ENCODE results near the gene PRDM16.

PRDM16 gene

DNA sequence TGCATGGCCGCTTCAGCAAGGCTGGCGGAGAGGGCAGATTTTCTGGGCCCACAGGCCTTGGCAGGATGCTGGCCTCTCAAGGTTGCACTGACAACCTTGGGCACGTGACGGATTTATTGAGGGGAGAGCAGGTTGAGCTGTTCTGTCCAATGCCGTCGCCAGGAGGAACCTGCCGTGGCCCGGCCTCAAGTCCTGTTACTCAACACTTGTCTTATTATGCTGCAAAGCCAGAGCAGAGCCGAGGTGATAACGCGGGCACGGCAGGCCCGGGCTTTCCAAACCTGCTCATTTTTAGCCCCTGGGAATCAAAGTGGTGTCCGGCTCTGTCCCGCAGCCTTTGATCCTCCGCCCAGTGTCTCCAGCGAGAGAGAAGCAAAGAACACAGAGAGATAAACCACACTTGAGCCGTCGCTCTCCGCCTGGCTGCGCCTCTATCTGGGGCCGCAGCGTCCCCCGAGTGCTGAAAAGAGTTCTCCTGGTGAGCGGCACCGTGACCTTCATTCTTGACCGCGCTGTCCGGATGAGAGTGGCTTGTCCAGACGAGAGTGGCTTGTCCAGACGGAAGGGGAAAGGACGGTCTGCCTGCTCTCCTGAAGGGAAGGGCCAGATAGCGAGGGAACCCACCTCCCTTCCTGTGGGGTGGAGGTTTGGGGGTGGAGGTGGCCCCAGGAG, 223.2 kb downstream of the PRDM16 start:
- H3K36me3 Mint-ChIP-seq, result no peaks in the 10 kb centered on the region
- H3K9me3 Mint-ChIP-seq, result no peaks in the 10 kb centered on the region
- CTCF ChIA-PET, result no interaction called here
- H3K27me3 Mint-ChIP-seq, result peaks cover 4% of the 10 kb centered on the region
- H3K4me3 Mint-ChIP-seq, result no peak overlapping the region
- no peaks in the 10 kb centered on the region for H3K4me1 Mint-ChIP-seq
- no peak for DNase-seq
- no peak overlapping the region for H3K27ac Mint-ChIP-seq

DNA sequence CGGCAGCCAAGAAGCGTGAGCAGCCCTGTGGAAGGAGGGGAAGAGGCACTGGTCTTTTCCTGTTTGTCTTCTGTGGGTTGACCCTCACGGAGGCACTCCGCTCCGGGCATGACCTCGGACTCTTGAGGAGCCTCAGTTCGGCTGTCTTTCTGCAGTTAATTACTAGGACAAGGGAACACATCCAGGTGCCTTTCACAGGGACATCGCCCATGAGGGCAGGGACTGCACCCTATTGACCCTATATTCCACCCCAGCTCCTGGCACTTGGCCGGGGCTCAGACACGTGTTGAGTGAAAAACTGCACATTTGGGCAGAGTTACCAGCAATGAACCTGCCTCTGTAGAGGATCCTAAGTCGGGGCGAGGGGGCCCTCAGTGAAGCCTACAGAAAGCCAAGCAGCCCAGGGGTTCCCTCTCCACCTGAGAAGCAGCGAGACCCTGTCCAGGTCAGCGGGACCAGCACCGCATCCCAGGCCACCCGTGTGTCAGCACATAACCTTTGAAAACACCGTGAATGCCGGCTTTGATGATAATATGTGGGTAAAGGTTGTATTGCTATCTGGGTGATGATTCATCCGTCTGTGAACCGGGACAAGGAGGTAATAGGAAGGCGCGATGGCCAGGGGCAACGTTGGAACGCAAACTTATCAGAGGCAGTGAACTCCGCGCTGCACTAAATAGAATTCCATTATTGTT, 224.0 kb downstream of the PRDM16 start:
- H3K36me3 Mint-ChIP-seq, result no peaks in the 10 kb centered on the region
- peaks cover 4% of the 10 kb centered on the region for H3K27me3 Mint-ChIP-seq
- H3K9me3 Mint-ChIP-seq, result no peaks in the 10 kb centered on the region
- CTCF ChIA-PET, result no interaction called here
- H3K4me3 Mint-ChIP-seq, result no peak overlapping the region
- DNase-seq, result no peak
- H3K27ac Mint-ChIP-seq, result no peak overlapping the region
- no peaks in the 10 kb centered on the region for H3K4me1 Mint-ChIP-seq

DNA sequence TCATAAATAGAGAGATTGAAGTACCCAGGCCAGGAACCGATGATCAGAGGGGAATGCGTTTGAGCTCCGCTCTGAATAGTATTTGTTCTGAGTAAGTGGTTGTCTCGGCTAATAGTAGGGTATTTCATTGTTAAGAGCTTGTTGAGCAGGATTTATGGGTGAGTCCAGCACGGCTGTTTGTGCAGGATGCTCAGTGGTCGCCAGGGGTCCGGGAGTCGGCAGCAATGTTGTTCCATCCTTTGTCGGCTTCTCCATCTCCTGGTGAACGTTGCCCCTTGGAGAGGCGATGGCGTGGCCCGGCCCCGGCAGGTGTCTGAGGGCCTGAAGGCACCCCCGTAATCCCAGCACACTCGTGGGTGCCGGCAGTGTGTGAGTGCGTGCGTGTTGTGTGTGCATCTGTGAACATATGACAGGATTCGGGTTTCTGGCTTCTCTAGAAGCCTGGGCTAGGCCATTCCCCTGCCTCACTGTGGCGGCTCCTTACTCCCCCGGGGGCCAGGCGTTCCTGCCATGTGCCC, 224.6 kb downstream of the PRDM16 start:
- Mint-ChIP-seq H3K4me1 (no peaks in the 10 kb centered on the region), H3K4me3 (no peak overlapping the region), H3K36me3 (no peaks in the 10 kb centered on the region), H3K27ac (no peak overlapping the region), H3K27me3 (peaks cover 4% of the 10 kb centered on the region), H3K9me3 (no peaks in the 10 kb centered on the region)
- no peak for DNase-seq
- CTCF ChIA-PET, result no interaction called here

DNA sequence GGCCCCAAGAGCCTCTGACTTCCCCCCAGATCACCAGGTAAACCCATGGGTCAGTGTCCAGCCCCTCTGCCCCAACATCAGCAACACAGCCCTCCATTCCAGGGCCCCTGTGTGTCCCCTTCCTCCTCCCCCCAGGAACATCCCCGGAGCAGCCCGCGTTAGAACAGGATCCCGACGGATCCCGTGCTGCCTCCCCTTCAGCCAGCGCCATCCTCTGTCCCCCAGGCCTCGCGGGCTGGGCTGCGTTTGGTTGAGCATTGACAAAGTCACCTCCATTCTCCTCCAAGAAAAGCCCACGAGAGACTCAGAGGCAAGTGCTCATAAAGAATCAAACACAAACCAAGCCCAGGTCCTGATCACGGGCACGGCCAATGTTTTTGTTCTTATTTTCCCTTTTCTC, 225.4 kb downstream of the PRDM16 start:
- no peak overlapping the region for H3K27ac Mint-ChIP-seq
- no peak for DNase-seq
- no peaks in the 10 kb centered on the region for H3K4me1 Mint-ChIP-seq
- H3K4me3 Mint-ChIP-seq, result no peak overlapping the region
- H3K27me3 Mint-ChIP-seq, result peaks cover 4% of the 10 kb centered on the region
- CTCF ChIA-PET, result no interaction called here
- H3K9me3 Mint-ChIP-seq, result no peaks in the 10 kb centered on the region
- H3K36me3 Mint-ChIP-seq, result no peaks in the 10 kb centered on the region

DNA sequence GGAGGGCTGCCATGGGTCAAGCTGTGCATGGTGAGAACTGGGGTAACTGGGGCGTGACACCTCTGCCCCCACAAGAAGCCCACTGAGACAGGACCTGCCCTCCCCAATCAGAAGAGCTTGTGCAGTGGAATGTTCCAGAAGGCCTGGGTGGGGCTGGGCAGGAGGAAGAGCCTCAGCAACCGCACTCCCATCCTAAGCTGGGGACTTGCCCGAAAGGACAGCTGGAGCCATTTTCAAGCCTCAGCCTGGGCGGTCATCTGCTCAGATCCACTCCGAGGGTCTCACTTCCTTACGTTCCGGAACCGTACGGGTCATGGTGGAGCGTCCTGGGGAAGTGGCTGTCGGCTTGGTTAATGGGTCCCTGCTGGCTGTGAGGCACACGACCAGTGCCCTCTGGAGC, 226.8 kb downstream of the PRDM16 start:
- Mint-ChIP-seq H3K27ac (no peak overlapping the region), H3K36me3 (no peaks in the 10 kb centered on the region), H3K27me3 (peaks cover 4% of the 10 kb centered on the region), H3K4me1 (no peaks in the 10 kb centered on the region), H3K4me3 (no peak overlapping the region), H3K9me3 (no peaks in the 10 kb centered on the region)
- CTCF ChIA-PET, result interaction anchor here (1.0 kb wide), 1 partner anchor 507 kb away, joined by 3 read pairs; no protein-coding TSS in a partner anchor
- DNase-seq, result no peak

DNA sequence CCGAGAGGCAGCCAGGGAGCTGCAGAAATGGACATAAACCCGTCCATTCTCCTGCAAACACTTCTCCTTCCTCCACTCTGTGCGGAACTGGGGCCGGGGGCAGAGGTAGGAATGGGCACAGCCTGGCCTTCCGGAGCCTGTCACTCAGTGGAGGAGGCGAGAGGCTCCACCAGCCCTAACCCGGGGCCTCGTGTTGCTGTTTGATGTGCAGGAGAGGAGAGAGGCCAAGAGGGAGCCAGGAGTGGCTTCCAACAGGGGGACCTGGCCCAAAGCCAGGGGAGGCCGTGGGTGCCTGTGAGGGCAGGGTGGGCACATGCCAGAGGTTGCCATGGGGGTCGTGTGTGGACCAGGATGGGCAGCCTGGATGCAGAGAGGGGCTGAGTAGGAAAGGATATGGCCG, 227.3 kb downstream of the PRDM16 start:
- CTCF ChIA-PET, result no interaction called here
- Mint-ChIP-seq H3K4me1 (no peaks in the 10 kb centered on the region), H3K4me3 (no peak overlapping the region), H3K36me3 (no peaks in the 10 kb centered on the region), H3K27ac (no peak overlapping the region), H3K9me3 (no peaks in the 10 kb centered on the region), H3K27me3 (peaks cover 4% of the 10 kb centered on the region)
- DNase-seq, result no peak

DNA sequence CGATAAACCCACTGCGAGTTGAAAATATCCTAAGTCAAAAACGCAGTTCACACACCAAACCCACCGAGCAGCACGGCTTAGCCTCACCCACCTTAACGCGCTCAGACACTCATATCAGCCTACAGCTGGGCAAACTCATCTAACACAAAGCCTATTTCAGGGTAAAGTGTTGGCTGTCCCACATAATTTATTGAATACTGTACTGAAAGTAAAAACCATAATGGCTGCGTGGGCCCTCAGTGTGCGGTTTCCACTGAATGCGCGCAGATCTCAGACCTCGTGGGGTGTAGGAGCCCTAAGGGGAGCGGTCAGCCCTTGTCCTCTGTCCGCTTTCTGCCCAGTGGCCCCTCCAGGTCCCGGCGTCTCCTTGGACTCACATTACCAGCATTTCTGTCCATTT, 227.8 kb downstream of the PRDM16 start:
- no peaks in the 10 kb centered on the region for H3K9me3 Mint-ChIP-seq
- peaks cover 4% of the 10 kb centered on the region for H3K27me3 Mint-ChIP-seq
- no peak overlapping the region for H3K4me3 Mint-ChIP-seq
- no peak for DNase-seq
- CTCF ChIA-PET, result no interaction called here
- no peak overlapping the region for H3K27ac Mint-ChIP-seq
- H3K36me3 Mint-ChIP-seq, result no peaks in the 10 kb centered on the region
- H3K4me1 Mint-ChIP-seq, result no peaks in the 10 kb centered on the region

DNA sequence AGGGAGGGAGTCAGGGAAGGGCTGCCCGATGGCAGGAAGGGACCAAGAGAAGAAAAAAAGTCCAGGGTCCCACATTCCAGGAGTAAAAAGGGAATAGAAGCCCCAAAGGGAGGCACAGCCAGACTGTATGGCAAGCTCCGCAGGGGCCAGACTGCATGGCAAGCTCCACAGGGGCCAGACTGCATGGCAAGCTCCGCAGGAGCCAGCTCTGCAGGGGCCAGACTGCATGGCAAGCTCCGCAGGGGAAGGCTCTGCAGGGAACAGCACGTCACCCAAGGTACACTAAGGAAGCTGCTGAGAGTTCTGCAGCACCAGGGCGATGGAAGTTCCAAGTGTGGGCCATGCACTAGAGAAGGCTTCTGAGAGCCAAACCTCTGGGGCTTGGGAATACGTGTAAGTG, 228.8 kb downstream of the PRDM16 start:
- DNase-seq, result no peak
- Mint-ChIP-seq H3K27me3 (peaks cover 4% of the 10 kb centered on the region), H3K36me3 (no peaks in the 10 kb centered on the region), H3K27ac (no peak overlapping the region), H3K4me3 (no peak overlapping the region), H3K4me1 (no peaks in the 10 kb centered on the region), H3K9me3 (no peaks in the 10 kb centered on the region)
- CTCF ChIA-PET, result no interaction called here

DNA sequence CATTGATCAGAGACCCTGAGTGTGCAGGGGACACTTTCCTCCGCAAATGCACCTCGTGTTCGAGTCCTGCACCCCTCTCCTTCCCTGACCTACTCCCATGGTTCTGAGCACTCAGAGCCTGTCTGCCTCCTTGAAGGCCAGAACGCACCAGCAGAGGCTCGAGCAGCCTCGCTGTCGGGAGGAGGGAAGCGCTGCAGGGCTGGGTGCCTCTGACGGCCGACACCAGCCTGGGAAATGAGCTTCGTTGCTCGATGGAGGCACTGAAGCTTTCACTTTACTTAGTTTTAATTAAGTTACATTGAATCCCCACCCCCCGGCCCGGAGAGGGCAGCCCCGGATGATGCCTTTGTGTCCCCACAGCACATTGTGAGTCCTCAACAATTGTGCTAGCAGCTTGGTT, 229.2 kb downstream of the PRDM16 start:
- H3K4me1 Mint-ChIP-seq, result no peaks in the 10 kb centered on the region
- H3K9me3 Mint-ChIP-seq, result no peaks in the 10 kb centered on the region
- H3K36me3 Mint-ChIP-seq, result no peaks in the 10 kb centered on the region
- no peak overlapping the region for H3K4me3 Mint-ChIP-seq
- CTCF ChIA-PET, result no interaction called here
- H3K27ac Mint-ChIP-seq, result no peak overlapping the region
- DNase-seq, result no peak
- H3K27me3 Mint-ChIP-seq, result peaks cover 4% of the 10 kb centered on the region

DNA sequence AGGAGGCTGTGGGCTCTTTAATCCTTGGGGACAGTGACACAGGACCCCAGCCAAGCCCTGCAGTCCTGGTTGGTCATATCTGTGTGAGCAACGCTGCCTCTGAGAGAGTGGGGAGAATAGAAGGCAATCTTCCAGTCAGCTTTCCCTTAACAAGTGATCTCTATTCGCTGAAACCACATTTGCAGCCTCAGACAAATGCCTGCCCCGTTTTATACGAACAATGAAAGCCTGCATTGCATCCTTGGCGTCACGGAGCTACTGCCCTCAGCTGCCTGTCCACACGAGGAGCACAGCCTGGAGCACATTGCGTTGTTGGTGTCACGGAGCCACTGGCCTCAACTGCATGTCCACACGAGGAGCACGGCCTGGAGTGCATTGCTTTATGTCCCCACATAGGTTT, 235.2 kb downstream of the PRDM16 start:
- H3K4me3 Mint-ChIP-seq, result no peak overlapping the region
- DNase-seq, result no peak
- no peaks in the 10 kb centered on the region for H3K9me3 Mint-ChIP-seq
- CTCF ChIA-PET, result no interaction called here
- H3K27me3 Mint-ChIP-seq, result no peaks in the 10 kb centered on the region
- H3K27ac Mint-ChIP-seq, result no peak overlapping the region
- H3K4me1 Mint-ChIP-seq, result no peaks in the 10 kb centered on the region
- H3K36me3 Mint-ChIP-seq, result no peaks in the 10 kb centered on the region

DNA sequence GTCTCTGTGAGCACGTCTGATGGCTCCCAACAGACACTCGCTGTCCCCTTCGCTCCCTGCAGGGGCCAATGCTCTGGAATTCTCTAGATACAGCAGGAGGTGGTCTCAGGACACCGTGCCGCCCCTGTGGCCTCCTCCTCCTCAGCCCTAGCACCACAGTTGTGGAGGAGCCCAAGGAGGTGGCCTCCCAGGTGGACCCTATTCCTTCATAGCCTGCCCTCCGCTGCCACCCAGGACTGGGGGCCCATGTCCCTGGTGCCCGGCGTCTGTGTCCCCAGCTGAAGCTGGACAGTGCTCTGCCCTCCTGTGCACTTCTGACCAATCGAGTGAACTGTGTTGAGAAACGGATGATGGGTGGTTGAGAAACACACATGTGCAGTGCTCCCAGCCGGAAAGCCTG, 235.7 kb downstream of the PRDM16 start:
- no peaks in the 10 kb centered on the region for H3K36me3 Mint-ChIP-seq
- no peak overlapping the region for H3K27ac Mint-ChIP-seq
- H3K27me3 Mint-ChIP-seq, result no peaks in the 10 kb centered on the region
- CTCF ChIA-PET, result no interaction called here
- H3K4me1 Mint-ChIP-seq, result no peaks in the 10 kb centered on the region
- H3K4me3 Mint-ChIP-seq, result no peak overlapping the region
- H3K9me3 Mint-ChIP-seq, result no peaks in the 10 kb centered on the region
- no peak for DNase-seq

DNA sequence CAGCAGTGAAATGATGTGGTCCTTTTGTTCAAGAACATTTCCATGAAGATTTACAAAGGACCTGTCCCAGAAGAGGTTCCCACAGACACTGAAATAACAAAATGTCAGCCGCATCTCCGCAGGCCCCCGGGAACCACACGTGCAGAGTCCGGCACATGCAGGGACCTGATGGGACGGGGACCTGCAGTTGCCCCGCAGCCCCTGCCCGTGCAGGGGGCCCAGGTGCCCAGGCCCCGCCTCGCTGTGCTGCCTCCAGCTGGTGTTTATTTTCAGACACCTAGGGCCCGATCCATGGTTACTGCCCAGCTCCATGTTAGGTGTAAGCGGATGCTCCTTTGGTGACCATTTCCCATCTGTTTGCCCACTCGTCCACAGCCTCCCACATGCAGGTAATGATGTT, 236.2 kb downstream of the PRDM16 start:
- H3K9me3 Mint-ChIP-seq, result no peaks in the 10 kb centered on the region
- no peaks in the 10 kb centered on the region for H3K27me3 Mint-ChIP-seq
- DNase-seq, result no peak
- no peaks in the 10 kb centered on the region for H3K4me1 Mint-ChIP-seq
- CTCF ChIA-PET, result no interaction called here
- H3K4me3 Mint-ChIP-seq, result no peak overlapping the region
- no peak overlapping the region for H3K27ac Mint-ChIP-seq
- no peaks in the 10 kb centered on the region for H3K36me3 Mint-ChIP-seq

DNA sequence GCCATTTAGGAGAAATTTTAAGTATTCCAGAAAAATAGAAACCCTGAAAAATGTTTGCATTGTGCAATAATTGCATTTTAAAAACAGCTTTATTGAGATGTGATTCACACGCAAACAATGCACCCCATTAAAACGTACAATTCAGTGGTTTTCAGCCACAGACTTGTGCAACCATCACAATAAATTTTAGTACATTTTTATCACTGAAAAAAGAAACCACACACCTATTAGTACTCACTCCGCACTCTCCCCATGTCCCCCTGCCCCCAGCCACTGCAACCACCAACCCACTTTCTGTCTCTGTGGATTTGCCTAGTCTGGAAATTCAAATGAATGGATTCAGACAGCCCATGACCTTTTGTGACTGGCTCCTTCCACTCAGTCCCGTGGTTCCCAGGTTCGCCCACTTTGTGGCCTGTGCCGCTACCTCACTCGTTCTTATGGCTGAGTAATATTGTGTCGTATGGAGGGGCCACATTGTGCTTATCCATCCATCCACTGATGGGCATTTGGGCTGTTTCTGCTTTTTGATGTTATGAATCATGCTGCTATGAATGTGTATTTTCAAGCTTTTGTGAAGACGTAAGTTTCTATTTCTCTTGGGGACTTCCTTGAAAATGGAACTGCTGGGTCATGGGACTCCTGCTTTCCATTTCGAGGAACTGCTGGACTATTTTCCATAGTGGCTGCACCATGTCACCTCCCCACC, 237.7 kb downstream of the PRDM16 start:
- no peaks in the 10 kb centered on the region for H3K36me3 Mint-ChIP-seq
- peaks cover 4% of the 10 kb centered on the region for H3K27me3 Mint-ChIP-seq
- CTCF ChIA-PET, result no interaction called here
- no peak overlapping the region for H3K27ac Mint-ChIP-seq
- no peaks in the 10 kb centered on the region for H3K4me1 Mint-ChIP-seq
- no peak for DNase-seq
- no peak overlapping the region for H3K4me3 Mint-ChIP-seq
- peaks cover 2% of the 10 kb centered on the region for H3K9me3 Mint-ChIP-seq

DNA sequence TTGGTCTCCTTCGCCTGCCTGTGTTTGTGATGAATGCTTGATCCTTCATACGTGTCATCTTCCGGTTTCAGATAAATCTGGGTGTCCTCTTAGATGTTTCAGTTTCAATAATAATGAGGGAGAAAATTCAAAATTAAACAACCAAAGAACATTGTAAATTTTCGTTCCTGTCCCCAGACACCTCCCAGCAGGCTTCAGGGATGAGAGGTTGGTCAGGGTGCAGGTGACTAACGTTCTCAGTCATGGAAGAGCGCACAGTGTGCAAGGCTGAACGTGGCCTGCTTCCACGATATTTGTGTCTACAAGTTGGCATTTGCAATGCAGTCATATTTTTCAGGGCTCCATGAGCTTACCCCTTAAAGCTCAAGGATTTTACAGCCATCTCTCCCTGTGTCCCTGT, 238.4 kb downstream of the PRDM16 start:
- Mint-ChIP-seq H3K9me3 (peaks cover 2% of the 10 kb centered on the region), H3K36me3 (no peaks in the 10 kb centered on the region), H3K4me3 (no peak overlapping the region), H3K27me3 (peaks cover 4% of the 10 kb centered on the region), H3K4me1 (no peaks in the 10 kb centered on the region), H3K27ac (no peak overlapping the region)
- CTCF ChIA-PET, result no interaction called here
- DNase-seq, result no peak

DNA sequence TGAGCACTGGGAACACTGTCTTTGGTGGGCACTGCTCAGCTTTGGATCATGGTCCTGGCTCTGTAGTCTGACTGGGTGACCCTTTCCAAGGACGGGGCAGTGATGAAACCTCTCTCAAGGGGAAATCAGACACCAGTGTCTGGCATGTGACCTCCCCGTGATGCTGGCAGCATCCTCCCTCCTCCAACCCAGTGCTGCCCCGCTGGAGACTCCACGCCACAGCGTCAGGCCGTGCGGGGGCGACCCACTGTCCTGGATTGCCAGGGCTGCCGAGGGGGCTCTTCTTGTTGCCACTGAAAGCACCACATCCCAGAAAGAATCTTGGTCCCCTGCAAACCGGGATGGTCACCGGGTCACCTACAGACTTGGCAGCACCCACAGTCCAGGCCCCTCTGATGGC, 239.1 kb downstream of the PRDM16 start:
- no peak overlapping the region for H3K27ac Mint-ChIP-seq
- no peak for DNase-seq
- no peaks in the 10 kb centered on the region for H3K36me3 Mint-ChIP-seq
- H3K4me1 Mint-ChIP-seq, result no peaks in the 10 kb centered on the region
- CTCF ChIA-PET, result no interaction called here
- H3K9me3 Mint-ChIP-seq, result peaks cover 2% of the 10 kb centered on the region
- peaks cover 10% of the 10 kb centered on the region for H3K27me3 Mint-ChIP-seq
- H3K4me3 Mint-ChIP-seq, result no peak overlapping the region

Data from activated naive CD4-positive, alpha-beta T cell treated with anti-CD3 and anti-CD28 coated beads, Interleukin-2, amount 10 ng/mL, durations not matched to agents 7 days and 5 days (primary cell).